Pancreas (tissue), 10 donors: ENCODE results near the gene FHL5. TPM values are rescaled to one million over a fixed set of nuclear protein-coding genes. Genes with fewer than 3 reads are reported as not detected.

Source experiments
- ATAC-seq, 4 donors: fragments of 200-7000 bp; cut with Tn5 transposase; one replicate each; pipeline versions ENCODE4 v1.8.0 to v1.9.1; 2020; ENCODE audit warnings: mild to moderate bottlenecking in 4 of 4, moderate library complexity in 4 of 4
- DNase-seq, 6 donors: peaks; one replicate each; pipeline ENCODE4 v3.0.0-alpha.2; 2020
- FAIRE-seq: peaks from 2 replicates; lab custom pipeline; 2012; peaks lifted over from hg19 to GRCh38; lab: Jason Lieb, UNC
- H3K27ac ChIP-seq, 4 donors: fragments of 200-600 bp; sonication (generic); 1 replicate in 3 of 4; 2 replicates in 1 of 4; pipeline versions ENCODE4 v1.5.0 to v1.8.0; 2020
- H3K27me3 ChIP-seq, 4 donors: fragments of 200-600 bp; one replicate each; pipeline ENCODE4 v1.8.0; 2021
- H3K36me3 ChIP-seq, 3 donors: fragments of 200-600 bp; sonication (generic) in 1 of 3; one replicate each; pipeline versions ENCODE4 v1.5.0 to v1.8.0; 2020 to 2021
- H3K4me1 ChIP-seq, 3 donors: fragments of 200-600 bp; one replicate each; pipeline ENCODE4 v1.8.0; 2021
- H3K4me3 ChIP-seq, 4 donors: fragments of 200-600 bp; sonication (generic) in 2 of 4; one replicate each; pipeline versions ENCODE4 v1.5.0 to v1.8.0; 2020 to 2021
- H3K9me3 ChIP-seq, 4 donors: fragments of 200-600 bp; one replicate each; pipeline ENCODE4 v1.8.0; 2021
- WGBS, 2 donors: extraction: QIAGEN DNeasy Blood & Tissue Kit; methylation state at CpG; one replicate each; pipeline ENCODE4 v1.1.7; 2013; 5-methylcytosine and 5-hydroxymethylcytosine counted together
- intact Hi-C, 3 donors: fragments of 100-400 bp; cut with DNase I; formaldehyde crosslinking; loops; one replicate each; pipeline versions ENCODE4 v1.11.1 to v1.14.2; 2022
- polyA plus RNA-seq, 2 donors: library from polyadenylated mRNA; stranded (reverse); fragments of 200-250 nt; gene quantifications; one replicate each; pipeline ENCODE4 v1.2.3, GENCODE V29; 2013
- total RNA-seq, 6 donors: library from RNA; stranded (reverse); fragmentation: NEBNext Ultra II Directional in 4 of 6; extraction: Animal tissue kit (Norgen Biotek cat#: 25700) in 4 of 6; gene quantifications; one replicate each; pipeline versions ENCODE4 v1.2.1 to v1.2.4, GENCODE V29; 2021 to 2023
- TF ChIP-seq, protein P1 (sequence below), 4 donors: fragments of 200-600 bp; sonication (generic) in 3 of 4; IDR thresholded peaks; one replicate each; pipeline versions ENCODE4 v1.5.0 to v1.8.0; 2021; ENCODE audit warnings: antibody characterized with exemption in 4 of 4
- donor health status: healthy with polysubstance abuse.
- donor health status: DM: no; HTN: no; CAD: no; lungs with moderate emphysema.
- donor health status: DM: no; HTN: no; CAD: no.
- donor health status: control.
- donor health status: control.
- donor health status: Bipolar disorder and iron deficiency.
- donor health status: DM: yes; HTN: yes; CAD: no.
- donor health status: DM: no; HTN: no; CAD: no.
- donor health status: DM: no; HTN: no; CAD: no.
- donor health status: DM: yes; HTN: yes; CAD: no.

FHL5 gene
- total and polyA plus RNA-seq, 8 donors: 0.83 to 4.2 (median 2.2) TPM

DNA sequence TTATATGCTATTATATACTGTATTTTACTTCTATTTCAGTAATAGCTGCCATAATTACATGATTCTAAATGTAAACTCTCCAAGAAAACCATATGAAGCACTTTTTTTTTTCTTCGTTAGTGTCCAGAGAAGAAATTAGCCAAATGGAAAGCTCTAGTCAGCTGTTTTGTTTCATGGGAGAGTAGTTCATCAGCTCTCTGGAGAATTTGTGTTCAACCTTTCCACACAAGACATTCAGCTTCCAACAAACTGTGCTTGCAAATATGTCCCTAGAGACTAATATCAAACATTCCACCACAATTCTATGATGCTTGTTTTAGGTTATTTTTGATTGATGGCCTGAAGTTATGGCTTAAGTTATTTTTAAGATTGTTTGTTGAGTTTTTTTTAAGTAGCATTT is 19.5 kb downstream of the FHL5 start:
- H3K27ac ChIP-seq: no peak overlapping the region
- no peaks in the 10 kb centered on the region for H3K4me1 ChIP-seq
- H3K9me3 ChIP-seq: no peaks in the 10 kb centered on the region
- H3K27me3 ChIP-seq: no peaks in the 10 kb centered on the region
- H3K36me3 ChIP-seq: no peaks in the 10 kb centered on the region
- no peak for FAIRE-seq
- TF ChIP-seq, protein P1, sequence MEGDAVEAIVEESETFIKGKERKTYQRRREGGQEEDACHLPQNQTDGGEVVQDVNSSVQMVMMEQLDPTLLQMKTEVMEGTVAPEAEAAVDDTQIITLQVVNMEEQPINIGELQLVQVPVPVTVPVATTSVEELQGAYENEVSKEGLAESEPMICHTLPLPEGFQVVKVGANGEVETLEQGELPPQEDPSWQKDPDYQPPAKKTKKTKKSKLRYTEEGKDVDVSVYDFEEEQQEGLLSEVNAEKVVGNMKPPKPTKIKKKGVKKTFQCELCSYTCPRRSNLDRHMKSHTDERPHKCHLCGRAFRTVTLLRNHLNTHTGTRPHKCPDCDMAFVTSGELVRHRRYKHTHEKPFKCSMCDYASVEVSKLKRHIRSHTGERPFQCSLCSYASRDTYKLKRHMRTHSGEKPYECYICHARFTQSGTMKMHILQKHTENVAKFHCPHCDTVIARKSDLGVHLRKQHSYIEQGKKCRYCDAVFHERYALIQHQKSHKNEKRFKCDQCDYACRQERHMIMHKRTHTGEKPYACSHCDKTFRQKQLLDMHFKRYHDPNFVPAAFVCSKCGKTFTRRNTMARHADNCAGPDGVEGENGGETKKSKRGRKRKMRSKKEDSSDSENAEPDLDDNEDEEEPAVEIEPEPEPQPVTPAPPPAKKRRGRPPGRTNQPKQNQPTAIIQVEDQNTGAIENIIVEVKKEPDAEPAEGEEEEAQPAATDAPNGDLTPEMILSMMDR (IDR thresholded peaks at IDR 0.05): no peak
- 73 to 83% methylated on average over 1 of the region's 1 CpG for WGBS, 2 donors
- no peak for ATAC-seq
- intact Hi-C loops: no loop called here
- H3K4me3 ChIP-seq: no peak overlapping the region
- no peak for DNase-seq

DNA sequence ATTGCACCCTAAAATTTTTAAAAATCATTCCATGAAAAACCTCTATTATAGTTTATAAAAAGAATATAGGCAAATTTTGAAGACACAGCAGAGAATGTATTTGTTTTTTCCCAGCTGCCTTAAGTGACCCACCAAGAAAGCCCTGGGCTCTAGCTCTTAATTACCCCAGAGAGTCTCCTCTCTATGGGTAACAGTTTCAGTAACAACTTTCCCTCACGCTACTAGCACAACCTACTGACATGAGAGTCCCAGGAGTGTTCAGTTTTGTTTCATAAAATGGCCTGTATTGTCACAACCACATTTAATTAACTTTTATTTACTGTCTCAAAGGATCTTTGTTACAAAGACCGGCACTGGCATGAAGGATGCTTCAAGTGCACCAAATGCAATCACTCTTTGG is 41.5 kb downstream of the FHL5 start:
- no peak overlapping the region for H3K27ac ChIP-seq
- intact Hi-C loops: no loop called here
- no peak for FAIRE-seq
- no peaks in the 10 kb centered on the region for H3K4me1 ChIP-seq
- TF ChIP-seq, protein P1 (IDR thresholded peaks at IDR 0.05): no peak
- H3K27me3 ChIP-seq: no peaks in the 10 kb centered on the region
- H3K9me3 ChIP-seq: no peaks in the 10 kb centered on the region
- ATAC-seq: no peak
- DNase-seq: no peak
- H3K36me3 ChIP-seq: no peaks in the 10 kb centered on the region
- H3K4me3 ChIP-seq: no peak overlapping the region
- 78 to 81% methylated on average over 2 of the region's 2 CpGs for WGBS, 2 donors

DNA sequence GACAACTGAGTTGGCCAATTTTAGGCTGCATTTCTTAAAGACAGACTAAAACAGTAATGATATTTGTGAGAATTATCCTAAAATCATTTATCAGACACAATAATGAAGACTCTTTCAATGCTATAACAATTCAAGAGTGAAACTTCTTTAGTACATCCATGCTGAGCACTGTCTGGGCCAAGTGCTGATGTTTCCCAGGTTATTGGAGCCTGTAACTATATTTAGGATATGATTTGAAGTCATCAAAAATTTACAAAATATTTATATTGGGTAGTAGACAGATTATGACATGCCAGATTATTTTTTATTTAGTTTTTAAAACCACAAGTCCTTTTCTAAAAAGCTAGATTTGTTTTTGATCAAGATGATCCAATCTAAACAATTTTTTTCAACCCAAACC is 45.1 kb downstream of the FHL5 start:
- ATAC-seq (no peak), FAIRE-seq (no peak), DNase-seq (no peak)
- no peaks in the 10 kb centered on the region for H3K36me3 ChIP-seq
- H3K4me3 ChIP-seq: no peak overlapping the region
- intact Hi-C loops: no loop called here
- H3K4me1 ChIP-seq: no peaks in the 10 kb centered on the region
- TF ChIP-seq, protein P1 (IDR thresholded peaks at IDR 0.05): no peak
- H3K9me3 ChIP-seq: no peaks in the 10 kb centered on the region
- H3K27me3 ChIP-seq: no peaks in the 10 kb centered on the region
- H3K27ac ChIP-seq: no peak overlapping the region

DNA sequence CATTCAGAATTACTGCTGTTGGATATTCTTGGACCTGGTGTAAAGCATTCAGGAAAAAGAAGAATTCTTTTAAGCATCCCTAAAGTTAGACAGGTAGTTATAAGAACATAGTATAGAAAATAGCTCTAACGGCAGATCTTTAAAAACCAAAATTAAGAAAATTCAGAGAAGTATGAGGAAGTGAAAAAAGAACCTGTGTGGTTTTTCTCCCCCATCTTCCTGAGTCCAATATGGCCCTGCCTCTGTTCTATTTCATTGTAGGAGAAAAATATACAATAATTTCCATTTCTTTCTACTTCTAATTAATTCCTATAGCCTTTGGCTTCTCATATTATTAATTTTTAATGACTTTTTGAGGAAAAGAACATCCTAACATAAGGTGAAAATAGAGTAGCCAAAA is 47.1 kb downstream of the FHL5 start:
- TF ChIP-seq, protein P1 (IDR thresholded peaks at IDR 0.05): no peak
- ATAC-seq (no peak), FAIRE-seq (no peak), DNase-seq (no peak)
- no peaks in the 10 kb centered on the region for H3K36me3 ChIP-seq
- no peak overlapping the region for H3K27ac ChIP-seq
- intact Hi-C loops: no loop called here
- 95 to 96% methylated on average over 1 of the region's 1 CpG for WGBS, 2 donors
- H3K4me1 ChIP-seq: no peaks in the 10 kb centered on the region
- H3K9me3 ChIP-seq: no peaks in the 10 kb centered on the region
- H3K4me3 ChIP-seq: no peak overlapping the region
- no peaks in the 10 kb centered on the region for H3K27me3 ChIP-seq

DNA sequence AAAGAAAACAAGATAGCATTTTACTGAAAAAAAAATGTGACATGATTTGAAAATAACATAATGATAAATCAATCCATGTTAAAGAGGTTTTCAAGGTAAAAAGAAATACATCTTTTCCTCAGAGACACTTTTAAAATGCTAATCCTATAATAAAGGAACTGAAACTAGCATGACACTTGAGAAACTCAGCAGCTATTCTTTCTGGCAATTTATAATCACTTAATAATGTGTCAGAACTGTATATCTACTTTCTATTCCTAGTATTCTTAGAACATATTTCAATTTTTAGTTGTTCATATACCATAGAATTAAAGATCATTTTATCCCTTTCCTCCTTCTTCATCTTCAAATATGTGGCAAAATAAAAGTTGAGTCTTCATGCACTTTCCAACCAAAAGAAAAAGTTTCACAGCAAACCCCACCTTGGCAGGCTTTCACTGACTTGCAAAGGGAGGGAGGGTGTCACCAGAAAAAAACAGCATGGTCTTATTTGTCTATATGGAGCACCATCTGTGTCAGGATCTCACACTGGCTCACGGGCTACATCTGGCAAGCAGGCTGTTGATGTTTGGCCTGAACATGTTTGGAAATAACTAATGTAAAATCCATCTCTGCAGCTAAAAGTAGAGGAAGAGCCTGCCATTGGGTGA is 48.5 kb downstream of the FHL5 start:
- no peak overlapping the region for H3K4me3 ChIP-seq
- H3K9me3 ChIP-seq: no peaks in the 10 kb centered on the region
- no peaks in the 10 kb centered on the region for H3K4me1 ChIP-seq
- H3K36me3 ChIP-seq: no peaks in the 10 kb centered on the region
- FAIRE-seq: no peak
- 47 to 48% methylated on average over 1 of the region's 1 CpG for WGBS, 2 donors
- TF ChIP-seq, protein P1 (IDR thresholded peaks at IDR 0.05): no peak
- DNase-seq: no peak
- no peak overlapping the region for H3K27ac ChIP-seq
- ATAC-seq: no peak
- no peaks in the 10 kb centered on the region for H3K27me3 ChIP-seq
- intact Hi-C loops: no loop called here
